Osteoblast (primary cell): ENCODE results near the gene FAM83E. TPM values are rescaled to one million over a fixed set of nuclear protein-coding genes. Genes with fewer than 3 reads are reported as not detected.

ENCODE experiments used
- DNase-seq: peaks from one replicate; pipeline ENCODE4 v3.0.0; 2011; ENCODE audit warnings: low spot score, mixed read lengths; ENCODE audit not compliant: insufficient read length; ENCODE audit errors: missing footprints
- H2AFZ ChIP-seq: 2 replicates; pipeline ENCODE4 v1.6.0; 2011; ENCODE audit warnings: mild to moderate bottlenecking, low read length
- H3K27ac ChIP-seq: 2 replicates; pipeline ENCODE4 v1.5.1; 2011; ENCODE audit warnings: mild to moderate bottlenecking, low read depth, low read length, moderate library complexity
- H3K27me3 ChIP-seq: 2 replicates; pipeline ENCODE4 v1.6.0; 2012; ENCODE audit warnings: mild to moderate bottlenecking, control low read depth, inconsistent platforms, low read length, moderate library complexity; ENCODE audit not compliant: insufficient read depth
- H3K36me3 ChIP-seq: 2 replicates; pipeline ENCODE4 v1.5.1; 2011; ENCODE audit warnings: mild to moderate bottlenecking, low read length, control low read depth, moderate library complexity; ENCODE audit not compliant: insufficient read depth
- H3K4me1 ChIP-seq: 2 replicates; pipeline ENCODE4 v1.5.1; 2011; ENCODE audit warnings: mild to moderate bottlenecking, low read length, control low read depth, moderate library complexity; ENCODE audit not compliant: insufficient read depth
- H3K4me2 ChIP-seq: 2 replicates; pipeline ENCODE4 v1.6.0; 2011; ENCODE audit warnings: mild to moderate bottlenecking, low read length; ENCODE audit not compliant: insufficient read depth
- H3K4me3 ChIP-seq: fragments of 200-600 bp; sonication (generic); 3 replicates; pipeline ENCODE4 v1.5.1; 2012; ENCODE audit warnings: mild to moderate bottlenecking, low read length, inconsistent platforms; ENCODE audit not compliant: insufficient read depth
- H3K79me2 ChIP-seq: 2 replicates; pipeline ENCODE4 v1.6.0; 2012; ENCODE audit warnings: mild to moderate bottlenecking, low read length, control low read depth, inconsistent platforms; ENCODE audit not compliant: insufficient read depth
- H3K9me3 ChIP-seq: 2 replicates; pipeline ENCODE4 v1.5.1; 2011; ENCODE audit warnings: low read depth, low read length, control low read depth
- H4K20me1 ChIP-seq: 2 replicates; pipeline ENCODE4 v1.6.0; 2012; ENCODE audit warnings: mild to moderate bottlenecking, low read length, control low read depth; ENCODE audit not compliant: insufficient read depth
- CTCF ChIP-seq: IDR thresholded peaks from 2 replicates; pipeline ENCODE4 v1.5.1; 2011; ENCODE audit warnings: mild to moderate bottlenecking, low read depth, low read length, moderate library complexity; ENCODE audit errors: extremely low read depth
- total RNA-seq: library from RNA; depleted of rRNA; stranded (reverse); fragments of >200 nt; gene quantifications from 2 replicates; pipeline ENCODE4 v1.2.3, GENCODE V29; 2012

FAM83E gene
- total RNA-seq, 1 donor: not detected

- Histone ChIP-seq H3K4me2 (no peak overlapping the region), H3K4me3 (no peak overlapping the region), H2AFZ (no peak overlapping the region), H3K27me3 (no peaks in the 10 kb centered on the region), H3K4me1 (peaks cover 30% of the 10 kb centered on the region), H4K20me1 (no peaks in the 10 kb centered on the region), H3K9me3 (no peaks in the 10 kb centered on the region), H3K27ac (no peak overlapping the region), H3K79me2 (no peaks in the 10 kb centered on the region), H3K36me3 (no peaks in the 10 kb centered on the region)
- TF ChIP-seq CTCF: no peak
- DNase-seq: peak; percentile 83
Measured at GRCh38 chr19:48630296-48631063, 15.6 kb upstream of the FAM83E start.

GRCh38 chr19:48629599-48630295 lies 14.9 kb upstream of the FAM83E start:
- no peak overlapping the region for H3K27ac ChIP-seq
- H2AFZ ChIP-seq: no peak overlapping the region
- H3K4me3 ChIP-seq: no peak overlapping the region
- no peaks in the 10 kb centered on the region for H3K9me3 ChIP-seq
- no peaks in the 10 kb centered on the region for H3K79me2 ChIP-seq
- peaks cover 25% of the 10 kb centered on the region for H3K4me1 ChIP-seq
- H4K20me1 ChIP-seq: peaks cover 4% of the 10 kb centered on the region
- no peaks in the 10 kb centered on the region for H3K27me3 ChIP-seq
- H3K4me2 ChIP-seq: no peak overlapping the region
- H3K36me3 ChIP-seq: no peaks in the 10 kb centered on the region
- no peak for TF ChIP-seq CTCF
- DNase-seq: peak; percentile 89

- H3K27ac ChIP-seq: no peak overlapping the region
- H3K79me2 ChIP-seq: no peaks in the 10 kb centered on the region
- no peak overlapping the region for H3K4me2 ChIP-seq
- DNase-seq: no peak
- H3K4me1 ChIP-seq: peaks cover 24% of the 10 kb centered on the region
- no peak overlapping the region for H3K4me3 ChIP-seq
- no peak for TF ChIP-seq CTCF
- peaks cover 4% of the 10 kb centered on the region for H4K20me1 ChIP-seq
- H3K9me3 ChIP-seq: no peaks in the 10 kb centered on the region
- H3K27me3 ChIP-seq: no peaks in the 10 kb centered on the region
- H2AFZ ChIP-seq: no peak overlapping the region
- H3K36me3 ChIP-seq: no peaks in the 10 kb centered on the region
Measured at GRCh38 chr19:48629297-48629598, 14.4 kb upstream of the FAM83E start.
